OCI-LY7 (cell line): ENCODE measurements around the gene AAK1. TPM values are rescaled to one million over a fixed set of nuclear protein-coding genes. Genes with fewer than 3 reads are reported as not detected.

Experiments used
- BruUV-seq: library from RNA; stranded (reverse); fragments of 400-500 nt; replicated peaks from 2 replicates; lab custom pipeline; 2021; lab: Mats Ljungman, UMichigan
- CTCF ChIA-PET: fragments of 300-600 bp; sonication (Branson Sonifier 250); formaldehyde crosslinking; loops from one replicate; lab custom pipeline; 2022; ENCODE audit warnings: antibody characterized with exemption; ENCODE audit not compliant: unreplicated experiment; lab: Charles Lee
- POLR2A ChIA-PET: fragments of 300-600 bp; sonication (Branson Sonifier 250); formaldehyde crosslinking; loops from one replicate; lab custom pipeline; 2022; ENCODE audit warnings: antibody characterized with exemption; lab: Charles Lee
- DNase-seq: peaks from one replicate; pipeline ENCODE4 v3.0.0-alpha.2; 2015; ENCODE audit warnings: low spot score
- H2AFZ ChIP-seq: fragments of 200-600 bp; sonication (generic), shearing (Covaris generic); 2 replicates; pipeline ENCODE4 v1.6.1; 2014; ENCODE audit warnings: mild to moderate bottlenecking, antibody characterized with exemption, low read length, moderate library complexity
- H3K27ac ChIP-seq: fragments of 200-600 bp; sonication (generic); 2 replicates; pipeline ENCODE4 v1.5.1; 2014; ENCODE audit warnings: mixed run types, low read depth, mild to moderate bottlenecking, moderate library complexity, low read length, inconsistent platforms; ENCODE audit not compliant: poor library complexity, severe bottlenecking
- H3K36me3 ChIP-seq: fragments of 200-600 bp; sonication (generic); 2 replicates; pipeline ENCODE4 v1.6.1; 2014; ENCODE audit warnings: mild to moderate bottlenecking, antibody characterized with exemption, low read length, moderate library complexity, mixed read lengths; ENCODE audit not compliant: insufficient read depth
- H3K4me1 ChIP-seq: fragments of 200-600 bp; sonication (generic); 2 replicates; pipeline ENCODE4 v1.5.1; 2014; ENCODE audit warnings: mild to moderate bottlenecking, low read length; ENCODE audit not compliant: insufficient read depth, poor library complexity, severe bottlenecking
- H3K4me2 ChIP-seq: fragments of 200-600 bp; sonication (generic); 2 replicates; pipeline ENCODE4 v1.6.1; 2014; ENCODE audit warnings: mild to moderate bottlenecking, low read length
- H3K4me3 ChIP-seq: fragments of 200-600 bp; sonication (generic); 2 replicates; pipeline ENCODE4 v1.5.1; 2014; ENCODE audit warnings: mild to moderate bottlenecking, low read depth, low read length; ENCODE audit not compliant: poor library complexity, severe bottlenecking
- H3K79me2 ChIP-seq: fragments of 200-600 bp; sonication (generic); 2 replicates; pipeline ENCODE4 v1.6.1; 2016; ENCODE audit warnings: low read depth, mild to moderate bottlenecking, low read length, moderate library complexity, mixed read lengths; ENCODE audit not compliant: insufficient read depth
- H3K9me2 ChIP-seq: fragments of 200-600 bp; sonication (generic); 2 replicates; pipeline ENCODE4 v1.6.1; 2016; ENCODE audit warnings: mild to moderate bottlenecking, low read length, mixed read lengths; ENCODE audit not compliant: insufficient read depth
- H3K9me3 ChIP-seq: fragments of 200-600 bp; sonication (generic); 2 replicates; pipeline ENCODE4 v1.6.1; 2014; ENCODE audit warnings: mild to moderate bottlenecking, mixed run types, low read length, mixed read lengths
- H4K20me1 ChIP-seq: fragments of 200-600 bp; sonication (generic); 2 replicates; pipeline ENCODE4 v1.6.1; 2014; ENCODE audit warnings: mild to moderate bottlenecking, antibody characterized with exemption, low read length, moderate library complexity, mixed read lengths; ENCODE audit not compliant: insufficient read depth
- EZH2phosphoT487 ChIP-seq: fragments of 200-600 bp; sonication (generic); IDR thresholded peaks from 2 replicates; pipeline ENCODE4 v1.6.1; 2018; ENCODE audit warnings: low read depth, borderline replicate concordance, mild to moderate bottlenecking, mixed run types, antibody characterized with exemption, low read length, moderate library complexity, mixed read lengths
- intact Hi-C: fragments of 100-400 bp; cut with micrococcal nuclease; formaldehyde crosslinking; loops from one replicate; pipeline ENCODE4 v1.10.0; 2022; ENCODE audit not compliant: unreplicated experiment
- total RNA-seq, 2 experiments: library from RNA; depleted of rRNA in 1 of 2; stranded (reverse); fragments of >200 nt in 1 of 2; shearing (Covaris generic) in 1 of 2; gene quantifications; 2 replicates each; pipeline ENCODE4 v1.2.3, GENCODE V29; 2014 to 2022
- TF ChIP-seq, protein P1 (sequence below): fragments of 200-600 bp; sonication (generic); conservative IDR thresholded peaks from 2 replicates; pipeline ENCODE4 v1.5.1; 2014; ENCODE audit warnings: mild to moderate bottlenecking, antibody characterized with exemption, low read length, moderate library complexity, mixed read lengths

Gene AAK1
- total RNA-seq, 2 experiments from 2014 or later = 8.3 to 8.5 TPM

DNA sequence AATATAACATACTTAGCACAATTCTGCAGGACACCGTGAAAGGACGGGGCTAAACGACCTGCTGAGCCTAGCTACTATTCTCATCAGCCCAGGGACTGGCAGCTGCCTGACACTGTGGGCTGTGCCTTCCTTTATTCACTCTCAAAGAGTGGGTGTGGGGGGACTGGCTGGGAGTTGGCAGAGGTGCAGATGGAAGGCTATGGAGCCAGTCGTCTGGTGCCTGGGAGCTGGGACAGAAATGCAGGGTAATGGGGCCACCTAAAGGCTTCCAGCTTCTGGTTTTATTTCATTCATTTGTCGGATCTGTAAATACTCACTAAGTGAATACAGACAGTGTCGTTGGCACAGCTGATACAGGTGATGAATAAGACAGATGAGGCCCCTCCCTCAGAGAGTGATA, 150.3 kb downstream of the AAK1 start:
- DNase-seq = no peak
- H3K4me3 ChIP-seq = no peak overlapping the region
- intact Hi-C loops = no loop called here
- no peaks in the 10 kb centered on the region for H3K79me2 ChIP-seq
- H3K27ac ChIP-seq = no peak overlapping the region
- TF ChIP-seq EZH2phosphoT487 = no peak
- TF ChIP-seq, protein P1, sequence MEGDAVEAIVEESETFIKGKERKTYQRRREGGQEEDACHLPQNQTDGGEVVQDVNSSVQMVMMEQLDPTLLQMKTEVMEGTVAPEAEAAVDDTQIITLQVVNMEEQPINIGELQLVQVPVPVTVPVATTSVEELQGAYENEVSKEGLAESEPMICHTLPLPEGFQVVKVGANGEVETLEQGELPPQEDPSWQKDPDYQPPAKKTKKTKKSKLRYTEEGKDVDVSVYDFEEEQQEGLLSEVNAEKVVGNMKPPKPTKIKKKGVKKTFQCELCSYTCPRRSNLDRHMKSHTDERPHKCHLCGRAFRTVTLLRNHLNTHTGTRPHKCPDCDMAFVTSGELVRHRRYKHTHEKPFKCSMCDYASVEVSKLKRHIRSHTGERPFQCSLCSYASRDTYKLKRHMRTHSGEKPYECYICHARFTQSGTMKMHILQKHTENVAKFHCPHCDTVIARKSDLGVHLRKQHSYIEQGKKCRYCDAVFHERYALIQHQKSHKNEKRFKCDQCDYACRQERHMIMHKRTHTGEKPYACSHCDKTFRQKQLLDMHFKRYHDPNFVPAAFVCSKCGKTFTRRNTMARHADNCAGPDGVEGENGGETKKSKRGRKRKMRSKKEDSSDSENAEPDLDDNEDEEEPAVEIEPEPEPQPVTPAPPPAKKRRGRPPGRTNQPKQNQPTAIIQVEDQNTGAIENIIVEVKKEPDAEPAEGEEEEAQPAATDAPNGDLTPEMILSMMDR = no peak
- no TSS peak for BruUV-seq
- no peak overlapping the region for H2AFZ ChIP-seq
- H3K4me1 ChIP-seq = no peaks in the 10 kb centered on the region
- ChIA-PET CTCF (no interaction called here), POLR2A (interaction anchor here (0.6 kb wide), 1 partner anchor 60 kb away, joined by 4 read pairs; no protein-coding TSS in a partner anchor)
- H3K36me3 ChIP-seq = no peaks in the 10 kb centered on the region
- no peaks in the 10 kb centered on the region for H3K9me3 ChIP-seq
- H3K4me2 ChIP-seq = no peak overlapping the region
- H4K20me1 ChIP-seq = no peaks in the 10 kb centered on the region
- H3K9me2 ChIP-seq = no peaks in the 10 kb centered on the region

DNA sequence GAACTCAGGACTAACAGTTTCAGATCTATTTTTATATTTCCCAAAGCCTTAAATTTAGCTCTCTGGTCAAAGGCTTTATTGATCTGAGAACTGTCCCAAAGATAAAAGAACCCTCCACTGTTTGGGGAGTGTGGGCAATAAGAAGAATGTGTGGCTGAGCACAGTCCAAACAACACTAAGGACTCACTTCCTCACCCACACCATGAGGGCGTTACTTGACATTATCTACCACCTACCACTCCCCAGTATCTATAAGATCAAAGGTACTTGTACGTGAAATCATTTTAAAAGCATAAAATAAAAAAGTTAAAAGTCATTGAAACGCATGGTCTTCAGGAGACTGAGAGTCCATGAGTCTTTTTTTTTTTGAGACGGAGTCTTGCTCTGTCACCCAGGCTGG, 151.7 kb downstream of the AAK1 start:
- intact Hi-C loops = no loop called here
- CTCF ChIA-PET = no interaction called here
- POLR2A ChIA-PET = interaction anchor here (0.7 kb wide), 1 partner anchor 249 kb away, joined by 6 read pairs; no protein-coding TSS in a partner anchor

DNA sequence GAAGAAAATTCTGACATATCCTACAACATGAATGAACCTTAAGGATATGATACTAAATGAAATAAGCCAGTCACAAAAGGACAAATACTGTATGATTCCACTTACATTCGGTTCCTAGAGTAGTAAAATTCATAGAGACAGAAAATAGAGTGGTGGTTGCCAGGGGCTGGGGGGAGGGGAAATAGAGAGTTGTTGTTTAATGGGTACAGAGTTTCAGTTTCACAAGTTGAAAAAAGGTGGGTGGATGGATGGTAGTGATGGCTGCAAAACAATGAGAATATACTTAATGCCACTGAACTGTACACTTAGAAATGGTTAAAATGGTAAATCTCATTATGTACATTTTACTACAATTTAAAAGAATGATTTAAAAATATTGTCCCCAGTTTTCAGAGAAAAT, 153.1 kb downstream of the AAK1 start:
- Histone ChIP-seq H3K4me2 (no peak overlapping the region), H4K20me1 (no peaks in the 10 kb centered on the region), H3K4me1 (no peaks in the 10 kb centered on the region), H3K4me3 (no peak overlapping the region), H2AFZ (no peak overlapping the region), H3K9me3 (no peaks in the 10 kb centered on the region), H3K9me2 (no peaks in the 10 kb centered on the region), H3K79me2 (no peaks in the 10 kb centered on the region), H3K36me3 (no peaks in the 10 kb centered on the region), H3K27ac (no peak overlapping the region)
- DNase-seq = no peak
- BruUV-seq = no TSS peak
- TF ChIP-seq, protein P1 = no peak
- no peak for TF ChIP-seq EZH2phosphoT487
- CTCF ChIA-PET = no interaction called here
- intact Hi-C loops = no loop called here
- POLR2A ChIA-PET = no interaction called here

More for the DNA sequence above, 151.7 kb downstream of the AAK1 start:
- Histone ChIP-seq H3K27ac (no peak overlapping the region), H4K20me1 (no peaks in the 10 kb centered on the region), H2AFZ (no peak overlapping the region), H3K79me2 (no peaks in the 10 kb centered on the region), H3K4me3 (no peak overlapping the region), H3K36me3 (no peaks in the 10 kb centered on the region), H3K9me2 (no peaks in the 10 kb centered on the region), H3K4me2 (no peak overlapping the region), H3K9me3 (no peaks in the 10 kb centered on the region), H3K4me1 (no peaks in the 10 kb centered on the region)
- no peak for DNase-seq
- TF ChIP-seq, protein P1 = no peak
- TF ChIP-seq EZH2phosphoT487 = no peak
- no TSS peak for BruUV-seq
